Endothelial cell of umbilical vein (primary cell): ENCODE measurements around the gene NUDT8. TPM values are rescaled to one million over a fixed set of nuclear protein-coding genes. Genes with fewer than 3 reads are reported as not detected.

Experiments
- BruUV-seq: library from RNA; stranded (reverse); fragments of 400-500 nt; replicated peaks from 2 replicates; lab custom pipeline; 2021; lab: Mats Ljungman, UMichigan
- CTCF ChIA-PET: fragments of 300-600, 350-600 bp; sonication (Branson Sonifier 250); formaldehyde crosslinking; loops from one replicate; lab custom pipeline; 2021; ENCODE audit warnings: antibody characterized with exemption, inconsistent platforms; lab: Charles Lee
- POLR2A ChIA-PET: fragments of 300-600, 350-600 bp; sonication (Branson Sonifier 250); formaldehyde crosslinking; loops from one replicate; lab custom pipeline; 2021; ENCODE audit warnings: antibody characterized with exemption, inconsistent platforms; lab: Charles Lee
- DNase-seq: peaks from one replicate; pipeline ENCODE4 v3.0.0-alpha.2; 2011; ENCODE audit warnings: low read depth, low spot score
- FAIRE-seq: peaks from 2 replicates; lab custom pipeline; 2011; peaks lifted over from hg19 to GRCh38; lab: Jason Lieb, UNC
- H2AFZ ChIP-seq: 2 replicates; pipeline ENCODE4 v1.6.0; 2012; ENCODE audit warnings: low read depth, low read length, control low read depth, inconsistent platforms
- H3K27ac ChIP-seq: 2 replicates; pipeline ENCODE4 v1.5.1; 2011; ENCODE audit warnings: low read depth, mild to moderate bottlenecking, control low read depth, low read length, moderate library complexity; ENCODE audit not compliant: insufficient read depth
- H3K27me3 ChIP-seq, 2 experiments: 2 replicates each; pipeline versions ENCODE4 v1.6.0 to v1.6.1; 2011; ENCODE audit warnings: low read length in 2 of 2, mixed read lengths in 1 of 2; ENCODE audit not compliant: control insufficient read depth in 2 of 2, insufficient read depth in 2 of 2
- H3K36me3 ChIP-seq, 2 experiments: 2 replicates in 1 of 2; 3 replicates in 1 of 2; pipeline ENCODE4 v1.5.1; 2011; ENCODE audit warnings: low read length in 2 of 2, mild to moderate bottlenecking in 1 of 2, moderate library complexity in 1 of 2; ENCODE audit not compliant: control insufficient read depth in 2 of 2, insufficient read depth in 2 of 2; ENCODE audit errors: extremely low read depth in 1 of 2
- H3K4me1 ChIP-seq: 3 replicates; pipeline ENCODE4 v1.5.1; 2011; ENCODE audit warnings: mild to moderate bottlenecking, low read length; ENCODE audit not compliant: control insufficient read depth, insufficient read depth; ENCODE audit errors: extremely low read depth
- H3K4me2 ChIP-seq: 2 replicates; pipeline ENCODE4 v1.6.1; 2011; ENCODE audit warnings: low read length, control low read depth, mixed read lengths; ENCODE audit not compliant: insufficient read depth
- H3K4me3 ChIP-seq, 3 experiments: fragments of 200-600 bp in 1 of 3; sonication (generic), shearing (Covaris generic) in 1 of 3; replicated peaks in 1 of 3; 2 replicates each; pipeline ENCODE4 v1.5.1; 2011 to 2016; ENCODE audit warnings: control low read depth in 3 of 3, low read length in 3 of 3, mild to moderate bottlenecking in 2 of 3, inconsistent platforms in 1 of 3, low read depth in 1 of 3, moderate library complexity in 1 of 3; ENCODE audit not compliant: insufficient read depth in 1 of 3
- H3K79me2 ChIP-seq: 2 replicates; pipeline ENCODE4 v1.6.0; 2012; ENCODE audit warnings: low read length, inconsistent platforms; ENCODE audit not compliant: control insufficient read depth, insufficient read depth
- H3K9ac ChIP-seq: replicated peaks from 2 replicates; pipeline ENCODE3; 2011; ENCODE audit warnings: low read length, control low read depth; ENCODE audit not compliant: insufficient read depth; ENCODE audit errors: extremely low read depth
- H3K9me1 ChIP-seq: replicated peaks from 3 replicates; pipeline ENCODE4 v1.6.0; 2011; ENCODE audit warnings: mild to moderate bottlenecking, low read length; ENCODE audit not compliant: control insufficient read depth, insufficient read depth; ENCODE audit errors: extremely low read depth
- H3K9me3 ChIP-seq: replicated peaks from 2 replicates; pipeline ENCODE4 v1.5.1; 2012; ENCODE audit warnings: low read length, inconsistent platforms; ENCODE audit not compliant: control insufficient read depth, insufficient read depth
- H4K20me1 ChIP-seq: replicated peaks from 2 replicates; pipeline ENCODE3; 2011; ENCODE audit warnings: mild to moderate bottlenecking, low read length; ENCODE audit not compliant: control insufficient read depth, insufficient read depth; ENCODE audit errors: extremely low read depth
- CTCF ChIP-seq, 2 donors: IDR thresholded peaks; 1 replicate in 1 of 2; 2 replicates in 1 of 2; pipeline ENCODE4 v1.5.1; 2011; ENCODE audit warnings: low read length in 2 of 2, mild to moderate bottlenecking in 2 of 2, moderate library complexity in 2 of 2, control low read depth in 1 of 2, inconsistent platforms in 1 of 2, low read depth in 1 of 2; ENCODE audit not compliant: insufficient read depth in 1 of 2; ENCODE audit errors: extremely low read depth in 1 of 2
- EZH2 ChIP-seq: IDR thresholded peaks from 2 replicates; pipeline ENCODE4 v1.6.1; 2012; ENCODE audit warnings: borderline replicate concordance, low read depth, mild to moderate bottlenecking, moderate library complexity, low read length, inconsistent platforms; ENCODE audit not compliant: severe bottlenecking
- FOS ChIP-seq: IDR thresholded peaks from 2 replicates; pipeline ENCODE4 v1.6.1; 2011; ENCODE audit warnings: mild to moderate bottlenecking, low read length, moderate library complexity, borderline replicate concordance; ENCODE audit not compliant: insufficient read depth
- GATA2 ChIP-seq: IDR thresholded peaks from 2 replicates; pipeline ENCODE4 v1.7.0; 2011; ENCODE audit warnings: low read depth, mild to moderate bottlenecking, moderate library complexity, mixed read lengths, low read length; ENCODE audit not compliant: insufficient read length, insufficient read depth
- JUN ChIP-seq: IDR thresholded peaks from 2 replicates; pipeline ENCODE4 v1.6.1; 2011; ENCODE audit warnings: borderline replicate concordance, low read depth; ENCODE audit not compliant: insufficient read length, insufficient read depth
- MAX ChIP-seq: IDR thresholded peaks from 2 replicates; pipeline ENCODE4 v1.6.1; 2011; ENCODE audit not compliant: insufficient read depth, insufficient read length
- MYC ChIP-seq: IDR thresholded peaks from one replicate; pipeline ENCODE4 v1.6.1; 2011; ENCODE audit warnings: mild to moderate bottlenecking, low read depth, low read length
- POLR2A ChIP-seq: IDR thresholded peaks from 2 replicates; pipeline ENCODE4 v1.6.1; 2012; ENCODE audit warnings: low read depth, mild to moderate bottlenecking, control low read depth, low read length
- POLR2AphosphoS5 ChIP-seq: IDR thresholded peaks from 2 replicates; pipeline ENCODE4 v1.6.1; 2012; ENCODE audit warnings: low read depth, mild to moderate bottlenecking, control low read depth, low read length, moderate library complexity; ENCODE audit not compliant: insufficient read depth
- dilution Hi-C: fragments of 300-500 bp; cut with MboI; formaldehyde crosslinking; loops from one replicate; pipeline ENCODE4 v1.15.0; 2019; ENCODE audit warnings: low sequenced_read_pairs; ENCODE audit not compliant: extremely low pct_ligation_motif_present
- intact Hi-C: fragments of 100-400 bp; cut with micrococcal nuclease; formaldehyde crosslinking; loops from one replicate; pipeline ENCODE4 v1.10.0; 2022
- polyA plus RNA-seq, 4 experiments: library from polyadenylated mRNA; depleted of rRNA in 3 of 4; stranded (reverse) in 3 of 4; unstranded in 1 of 4; fragments of >200 nt; gene quantifications; 2 replicates each; pipeline versions ENCODE4 v1.2.1 to v1.2.3, GENCODE V29; 2011 to 2012; ENCODE audit warnings: missing spikeins in 1 of 4
- total RNA-seq: library from RNA; stranded (reverse); gene quantifications from 2 replicates; pipeline ENCODE4 v1.2.3, GENCODE V29; 2021

NUDT8 gene
- total and polyA plus RNA-seq, 2 donors (not counting 3 experiments of a cell fraction or from before 2014, with no cell fraction given) = 14.1 to 20.4 TPM

GRCh38 chr11:67627441-67627811, 2.3 kb downstream of the NUDT8 start:
- FAIRE-seq (no peak), DNase-seq (no peak)
- Histone ChIP-seq H3K27ac (no peak overlapping the region), H4K20me1 (no peaks in the 10 kb centered on the region), H3K27me3 (no peaks in the 10 kb centered on the region), H3K4me2 (no peak overlapping the region), H3K4me3 (no peak overlapping the region), H2AFZ (no peak overlapping the region), H3K9me1 (no peaks in the 10 kb centered on the region), H3K4me1 (peaks cover 4% of the 10 kb centered on the region), H3K36me3 (no peaks in the 10 kb centered on the region), H3K79me2 (no peaks in the 10 kb centered on the region), H3K9ac (no peak overlapping the region), H3K9me3 (no peaks in the 10 kb centered on the region)
- no TSS peak for BruUV-seq
- CTCF ChIA-PET = interaction anchor here (0.8 to 6.6 kb wide), 3 partner anchors 12 to 64 kb away, joined by 4 to 98 read pairs (median 92); no protein-coding TSS in a partner anchor
- POLR2A ChIA-PET = no interaction called here
- intact Hi-C loops (loop anchor here (10.0 kb wide), 1 partner anchor 783 kb away; the partner anchor contains the start of gene RCE1), dilution Hi-C loops (no loop called here)
- no peak for TF ChIP-seq GATA2
- TF ChIP-seq MYC = no peak
- no peak for TF ChIP-seq EZH2
- no peak for TF ChIP-seq CTCF (IDR thresholded peaks at IDR 0.05; ENCODE audit: extremely low read depth in 1 of 2, insufficient read depth in 1 of 2, low read depth in 1 of 2, low read length in 2 of 2)
- TF ChIP-seq MAX = no peak
- TF ChIP-seq FOS = no peak
- TF ChIP-seq JUN = no peak
- TF ChIP-seq POLR2A = no peak
- TF ChIP-seq POLR2AphosphoS5 = no peak
